WI38 (cell line): ENCODE data around the gene TCERG1L.

ENCODE experiments used
- H3K4me3 ChIP-seq: 2 replicates; pipeline ENCODE4 v1.5.1; 2011; ENCODE audit warnings: low read depth, mild to moderate bottlenecking, control low read depth, low read length
- CTCF ChIP-seq: IDR thresholded peaks from 2 replicates; pipeline ENCODE4 v1.5.1; 2012; ENCODE audit warnings: low read depth, mild to moderate bottlenecking, control low read depth, low read length

The TCERG1L gene

GRCh38 chr10:131246089-131246488, 65.4 kb downstream of the TCERG1L start:
- H3K4me3 ChIP-seq = no peak overlapping the region
- TF ChIP-seq CTCF = no peak

- no peak overlapping the region for H3K4me3 ChIP-seq
- no peak for TF ChIP-seq CTCF
Observed at GRCh38 chr10:131245475-131246059, 66.0 kb downstream of the TCERG1L start.

GRCh38 chr10:131244836-131245235, 66.7 kb downstream of the TCERG1L start:
- no peak overlapping the region for H3K4me3 ChIP-seq
- TF ChIP-seq CTCF = no peak

GRCh38 chr10:131243076-131243475, 68.4 kb downstream of the TCERG1L start:
- no peak overlapping the region for H3K4me3 ChIP-seq
- no peak for TF ChIP-seq CTCF

- no peak overlapping the region for H3K4me3 ChIP-seq
- no peak for TF ChIP-seq CTCF
Observed at GRCh38 chr10:131242007-131242406, 69.5 kb downstream of the TCERG1L start.

- TF ChIP-seq CTCF = no peak
- H3K4me3 ChIP-seq = no peak overlapping the region
Observed at GRCh38 chr10:131240691-131241090, 70.8 kb downstream of the TCERG1L start.

- TF ChIP-seq CTCF = no peak
- no peak overlapping the region for H3K4me3 ChIP-seq
Observed at GRCh38 chr10:131239926-131240325, 71.6 kb downstream of the TCERG1L start.
